ENCODE results near the gene ITPRIPL1. TPM values are rescaled to one million over a fixed set of nuclear protein-coding genes. Genes with fewer than 3 reads are reported as not detected.
A peak's percentile ranks its signal among the peaks of the same experiment; 100 is the strongest.

Gene ITPRIPL1
- total and polyA plus RNA-seq, 2 donors from 2014 or later, result 0.73 to 1.2 TPM

DNA sequence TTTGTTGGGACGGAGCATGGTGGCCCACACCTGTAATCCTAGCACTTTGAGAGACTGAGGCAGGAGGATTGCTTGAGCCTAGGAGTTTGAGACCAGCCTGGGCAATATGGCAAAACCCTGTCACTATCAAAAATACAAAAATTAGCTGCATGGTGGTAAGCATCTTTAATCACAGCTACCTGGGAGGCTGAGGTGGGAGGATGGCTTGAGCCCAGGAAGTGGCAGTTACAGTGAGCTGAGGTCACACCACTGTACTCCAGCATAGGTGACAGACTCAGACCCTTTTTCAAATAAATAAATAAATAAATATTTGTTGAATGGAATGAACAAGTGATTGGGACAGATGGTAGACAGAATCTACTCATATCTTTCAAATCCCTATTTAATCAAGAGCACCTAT is 5.7 kb upstream of the ITPRIPL1 start:
- H3K36me3 ChIP-seq (ENCODE audit: control insufficient read depth in 2 of 3, insufficient read depth in 3 of 3, low read length in 3 of 3), result no peaks in the 10 kb centered on the region
- no peak overlapping the region for H3K9ac ChIP-seq (ENCODE audit: low read length in 3 of 3)
- no peak overlapping the region for H3K27ac ChIP-seq (ENCODE audit: low read depth in 2 of 2, low read length in 2 of 2)
- no peak for FAIRE-seq
- H3K4me3 ChIP-seq (ENCODE audit: low read length in 3 of 3), result no peak overlapping the region
- TF ChIP-seq, protein P1, sequence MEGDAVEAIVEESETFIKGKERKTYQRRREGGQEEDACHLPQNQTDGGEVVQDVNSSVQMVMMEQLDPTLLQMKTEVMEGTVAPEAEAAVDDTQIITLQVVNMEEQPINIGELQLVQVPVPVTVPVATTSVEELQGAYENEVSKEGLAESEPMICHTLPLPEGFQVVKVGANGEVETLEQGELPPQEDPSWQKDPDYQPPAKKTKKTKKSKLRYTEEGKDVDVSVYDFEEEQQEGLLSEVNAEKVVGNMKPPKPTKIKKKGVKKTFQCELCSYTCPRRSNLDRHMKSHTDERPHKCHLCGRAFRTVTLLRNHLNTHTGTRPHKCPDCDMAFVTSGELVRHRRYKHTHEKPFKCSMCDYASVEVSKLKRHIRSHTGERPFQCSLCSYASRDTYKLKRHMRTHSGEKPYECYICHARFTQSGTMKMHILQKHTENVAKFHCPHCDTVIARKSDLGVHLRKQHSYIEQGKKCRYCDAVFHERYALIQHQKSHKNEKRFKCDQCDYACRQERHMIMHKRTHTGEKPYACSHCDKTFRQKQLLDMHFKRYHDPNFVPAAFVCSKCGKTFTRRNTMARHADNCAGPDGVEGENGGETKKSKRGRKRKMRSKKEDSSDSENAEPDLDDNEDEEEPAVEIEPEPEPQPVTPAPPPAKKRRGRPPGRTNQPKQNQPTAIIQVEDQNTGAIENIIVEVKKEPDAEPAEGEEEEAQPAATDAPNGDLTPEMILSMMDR (IDR thresholded peaks at IDR 0.05; ENCODE audit: borderline replicate concordance, extremely low read depth, insufficient read depth), result no peak
- H3K27me3 ChIP-seq (ENCODE audit: control insufficient read depth, insufficient read depth, low read length), result peaks cover 13% of the 10 kb centered on the region
- intact Hi-C loops (cut with DNase I), result no loop called here
- H3K4me1 ChIP-seq (ENCODE audit: control insufficient read depth in 2 of 3, insufficient read depth in 2 of 3, low read depth in 1 of 3, low read length in 3 of 3), result peaks cover 0 to 7% (median 0%) of the 10 kb centered on the region in 3 donors
- DNase-seq, result no peak
- H3K9me3 ChIP-seq (ENCODE audit: control insufficient read depth in 2 of 3, insufficient read depth in 1 of 3, low read length in 3 of 3), result no peaks in the 10 kb centered on the region

DNA sequence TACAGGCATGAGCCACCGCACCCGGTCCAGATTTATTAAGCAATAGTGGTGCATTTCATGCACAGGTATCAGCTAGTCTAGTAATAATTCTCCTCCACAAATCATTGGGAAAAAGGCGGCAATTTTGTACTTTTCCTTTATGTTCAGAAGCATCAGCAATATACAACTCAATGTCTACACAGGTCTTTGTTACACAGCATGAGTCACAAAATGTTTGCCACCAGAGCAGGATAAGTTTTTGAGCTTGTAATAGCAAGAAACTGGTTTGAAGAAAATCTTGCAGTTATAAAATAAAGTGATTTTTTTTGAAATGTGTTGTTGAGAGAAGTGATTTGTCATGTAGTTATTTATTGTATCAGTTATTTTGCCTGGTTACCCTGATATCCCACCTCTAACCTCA is 4.8 kb upstream of the ITPRIPL1 start:
- H3K4me1 ChIP-seq (ENCODE audit: control insufficient read depth in 2 of 3, insufficient read depth in 2 of 3, low read depth in 1 of 3, low read length in 3 of 3), result peaks cover 0 to 7% (median 0%) of the 10 kb centered on the region in 3 donors
- H3K9ac ChIP-seq (ENCODE audit: low read length in 3 of 3), result no peak overlapping the region
- H3K36me3 ChIP-seq (ENCODE audit: control insufficient read depth in 2 of 3, insufficient read depth in 3 of 3, low read length in 3 of 3), result no peaks in the 10 kb centered on the region
- no peak overlapping the region for H3K4me3 ChIP-seq (ENCODE audit: low read length in 3 of 3)
- DNase-seq (no peak), FAIRE-seq (no peak)
- TF ChIP-seq, protein P1 (IDR thresholded peaks at IDR 0.05; ENCODE audit: borderline replicate concordance, extremely low read depth, insufficient read depth), result no peak
- intact Hi-C loops (cut with DNase I), result no loop called here
- no peak overlapping the region for H3K27ac ChIP-seq (ENCODE audit: low read depth in 2 of 2, low read length in 2 of 2)
- H3K9me3 ChIP-seq (ENCODE audit: control insufficient read depth in 2 of 3, insufficient read depth in 1 of 3, low read length in 3 of 3), result no peaks in the 10 kb centered on the region
- H3K27me3 ChIP-seq (ENCODE audit: control insufficient read depth, insufficient read depth, low read length), result peaks cover 13% of the 10 kb centered on the region

DNA sequence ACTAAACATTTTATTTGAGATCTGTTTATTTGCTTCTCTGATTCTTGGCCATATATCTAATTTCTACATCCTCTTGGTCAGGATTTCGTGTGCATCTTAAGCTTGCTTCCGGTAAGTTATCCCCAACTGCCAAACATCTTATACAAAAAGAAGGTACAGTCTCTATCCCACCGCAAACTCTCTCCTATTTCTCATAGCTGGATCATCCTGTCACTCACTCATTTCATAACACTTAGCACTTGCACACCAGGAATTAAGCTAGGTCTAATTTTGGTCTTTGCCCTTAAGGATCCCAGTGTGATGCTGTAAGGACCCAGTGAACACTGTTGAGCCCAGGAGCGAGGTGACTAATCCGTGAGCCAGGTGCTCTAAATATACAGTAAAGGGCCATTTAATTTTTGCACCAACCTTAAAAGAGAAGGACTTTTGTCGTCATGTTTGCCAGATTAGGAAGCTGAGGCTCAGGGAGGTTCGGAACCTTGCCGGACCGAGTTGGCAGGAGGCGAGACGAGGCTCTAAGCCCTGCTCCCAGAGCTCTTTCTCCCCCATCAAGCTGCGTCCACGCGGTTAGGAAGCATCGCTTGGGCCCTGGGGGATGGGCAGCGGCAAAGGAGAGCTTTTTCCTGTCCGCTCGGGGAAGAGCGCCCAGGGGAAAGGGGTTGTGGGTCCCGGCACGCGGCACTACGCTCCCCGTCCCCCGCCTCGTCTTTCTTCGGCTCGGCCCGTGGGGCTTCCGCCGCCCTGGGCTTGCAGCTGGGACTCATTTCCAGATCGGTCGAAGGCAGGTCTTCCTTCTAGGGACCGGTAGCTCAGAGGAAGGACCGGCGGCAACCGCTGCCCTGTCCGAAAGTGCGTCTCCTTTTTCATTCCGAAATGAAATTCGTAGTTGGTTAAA is 4.1 kb upstream of the ITPRIPL1 start:
- TF ChIP-seq, protein P1 (IDR thresholded peaks at IDR 0.05; ENCODE audit: borderline replicate concordance, extremely low read depth, insufficient read depth), result no peak
- H3K4me1 ChIP-seq (ENCODE audit: control insufficient read depth in 2 of 3, insufficient read depth in 2 of 3, low read depth in 1 of 3, low read length in 3 of 3), result peaks cover 0 to 7% (median 0%) of the 10 kb centered on the region in 3 donors
- peaks cover 13% of the 10 kb centered on the region for H3K27me3 ChIP-seq (ENCODE audit: control insufficient read depth, insufficient read depth, low read length)
- peak in 4 of 5 donors; percentile 48 to 77 (median 61) for DNase-seq
- no peaks in the 10 kb centered on the region for H3K36me3 ChIP-seq (ENCODE audit: control insufficient read depth in 2 of 3, insufficient read depth in 3 of 3, low read length in 3 of 3)
- no peaks in the 10 kb centered on the region for H3K9me3 ChIP-seq (ENCODE audit: control insufficient read depth in 2 of 3, insufficient read depth in 1 of 3, low read length in 3 of 3)
- FAIRE-seq, result no peak
- H3K27ac ChIP-seq (ENCODE audit: low read depth in 2 of 2, low read length in 2 of 2), result no peak overlapping the region
- H3K4me3 ChIP-seq (ENCODE audit: low read length in 3 of 3), result peak overlapping the region; percentile 47 to 75 (median 62)
- H3K9ac ChIP-seq (ENCODE audit: low read length in 3 of 3), result peak overlapping the region in 1 of 3 donors; percentile 37
- intact Hi-C loops (cut with DNase I), result no loop called here
